GM21526 (cell line): ENCODE data around the gene GLP2R.
"Not testable (repeated sequence)": the region's sequence is repeated elsewhere in the genome, so short reads cannot be mapped to it uniquely, and the experiment has no call there.

Source experiments
- ATAC-seq: cut with Tn5 transposase; IDR thresholded peaks from one replicate; pipeline ENCODE4 v1.9.1; 2021; ENCODE audit warnings: moderate library complexity; ENCODE audit not compliant: unreplicated experiment, low FRiP score

The GLP2R gene

DNA sequence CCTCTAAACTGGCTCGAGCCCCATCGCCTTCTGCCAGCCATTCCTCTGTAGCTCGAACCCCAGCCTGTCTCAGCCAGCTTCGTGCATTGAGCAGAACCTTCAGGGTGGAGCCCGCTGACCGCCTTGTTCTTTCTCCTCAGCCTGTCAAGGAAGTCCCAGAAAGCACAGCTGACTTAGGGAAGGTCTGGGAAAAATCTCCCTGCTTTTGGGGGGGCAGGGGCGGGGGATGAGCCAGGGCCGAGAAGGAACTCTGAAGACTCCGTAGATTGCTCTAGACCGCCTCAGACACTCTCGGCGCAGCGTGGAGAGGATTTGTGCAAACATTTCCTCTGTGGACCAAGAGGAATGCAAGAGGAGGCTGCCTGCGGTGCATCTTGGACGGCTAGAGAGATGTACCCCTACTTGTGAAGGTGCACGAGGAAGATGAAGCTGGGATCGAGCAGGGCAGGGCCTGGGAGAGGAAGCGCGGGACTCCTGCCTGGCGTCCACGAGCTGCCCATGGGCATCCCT is at the start of gene GLP2R:
Gene GLP2R (plus strand): TSS at position 284 of the 510 bp plus-strand sequence. CDS start 140 bp downstream, at position 424.
- no peak for ATAC-seq

DNA sequence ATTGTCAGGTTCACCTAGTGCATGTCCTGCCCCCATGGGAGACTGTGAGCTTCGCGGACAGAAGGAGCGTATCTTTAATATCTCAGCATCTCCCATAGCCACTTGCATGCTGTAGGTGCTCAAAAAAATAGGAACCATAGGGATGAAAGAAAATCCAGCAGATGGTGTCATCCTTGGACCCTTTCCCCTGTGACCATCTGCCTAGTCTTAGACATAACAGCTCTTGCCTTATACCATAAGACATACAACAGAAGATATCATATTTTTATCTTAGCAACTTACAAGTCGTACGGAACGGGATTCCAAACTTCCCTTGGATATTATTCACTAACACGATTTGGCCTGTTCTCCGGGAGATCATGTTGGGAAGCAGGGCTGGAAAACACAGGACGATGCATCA is 48.8 kb upstream of the GLP2R start:
- ATAC-seq: no peak

DNA sequence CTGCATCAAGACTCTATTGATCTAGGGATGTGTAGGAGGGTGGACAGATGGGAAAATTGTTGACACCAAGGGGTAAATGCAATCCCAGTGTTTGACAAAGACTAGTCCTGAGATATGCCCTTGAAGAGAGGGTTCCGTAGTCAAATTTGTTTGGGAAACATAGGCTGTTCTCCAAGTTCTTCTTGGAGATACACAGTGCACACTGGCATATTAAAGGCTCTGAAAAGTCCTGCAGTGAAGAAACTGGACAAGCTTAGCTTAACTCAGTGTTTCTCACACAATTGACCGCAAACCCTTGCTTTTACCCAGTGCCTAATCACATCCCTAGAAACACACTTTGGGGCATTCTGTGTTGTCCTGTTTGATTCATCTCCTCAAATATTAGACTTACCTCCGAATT is 45.2 kb upstream of the GLP2R start:
- no peak for ATAC-seq

DNA sequence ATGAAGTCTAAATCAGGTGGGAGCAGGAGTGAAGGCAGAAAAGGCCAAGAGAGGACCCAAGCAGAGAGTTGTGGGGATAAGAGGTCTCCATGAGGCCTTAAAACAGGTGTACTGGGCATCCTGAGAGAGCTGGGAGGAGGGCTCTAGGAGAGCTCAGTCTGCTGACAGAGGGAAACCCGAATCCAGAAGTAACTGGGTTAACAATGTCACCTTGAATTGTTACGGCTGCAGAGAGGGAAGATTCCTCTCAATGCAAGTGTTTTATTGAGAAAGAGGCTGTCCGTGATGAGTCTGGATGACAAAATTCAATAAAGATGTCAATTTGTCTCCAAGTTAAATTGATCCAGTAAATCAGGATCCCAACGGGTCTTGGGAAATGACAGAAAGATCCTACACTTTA is 42.7 kb upstream of the GLP2R start:
- ATAC-seq: no peak

DNA sequence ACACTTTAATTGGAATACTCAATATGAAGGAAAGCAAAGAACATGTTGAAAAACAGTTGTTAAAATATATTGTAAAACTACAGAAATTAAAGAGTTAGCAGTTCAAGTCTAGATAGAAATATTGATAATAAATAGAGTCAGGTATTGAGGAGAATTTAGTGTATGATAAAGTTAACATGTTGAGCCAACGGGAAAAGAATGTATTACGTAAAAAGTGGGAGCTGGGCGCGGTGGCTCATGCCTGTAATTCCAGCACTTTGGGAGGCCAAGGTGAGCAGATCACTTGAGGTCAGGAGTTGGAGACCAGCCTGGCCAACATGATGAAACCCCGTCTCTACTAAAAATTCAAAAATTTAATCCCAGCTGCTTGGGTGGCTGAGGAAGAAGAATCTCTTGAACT is 42.3 kb upstream of the GLP2R start:
- ATAC-seq: not testable (repeated sequence)

DNA sequence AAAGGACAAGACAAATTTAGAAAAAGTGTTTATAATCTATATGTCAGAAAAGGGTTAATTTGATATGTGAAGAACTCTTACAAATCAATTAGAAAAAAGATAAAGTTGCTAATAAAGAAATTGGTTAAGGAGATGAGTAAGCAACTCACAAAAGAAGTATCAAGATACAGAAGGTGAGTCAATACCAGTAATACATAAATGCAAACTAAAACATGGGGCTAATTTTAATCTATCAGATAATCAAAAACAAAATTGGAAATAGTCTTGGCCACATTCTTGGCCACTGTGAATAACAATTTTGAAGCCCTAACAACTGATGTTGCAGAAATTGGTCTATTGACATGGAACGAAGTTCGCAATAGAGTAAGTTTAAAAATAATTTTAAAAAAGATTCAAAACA is 41.2 kb upstream of the GLP2R start:
- no peak for ATAC-seq

GRCh38 chr17:9788601-9789000 is 37.1 kb upstream of the GLP2R start:
- no peak for ATAC-seq

- ATAC-seq: no peak
These were observed 35.4 kb upstream of the GLP2R start for GRCh38 chr17:9790316-9790715.

GRCh38 chr17:9790889-9791876 is 34.5 kb upstream of the GLP2R start, which contains the start of gene DHRS7C:
TSS of gene DHRS7C (minus strand) at chr17:9791592. CDS start at chr17:9791284, 308 bp downstream.
- no peak for ATAC-seq

DNA sequence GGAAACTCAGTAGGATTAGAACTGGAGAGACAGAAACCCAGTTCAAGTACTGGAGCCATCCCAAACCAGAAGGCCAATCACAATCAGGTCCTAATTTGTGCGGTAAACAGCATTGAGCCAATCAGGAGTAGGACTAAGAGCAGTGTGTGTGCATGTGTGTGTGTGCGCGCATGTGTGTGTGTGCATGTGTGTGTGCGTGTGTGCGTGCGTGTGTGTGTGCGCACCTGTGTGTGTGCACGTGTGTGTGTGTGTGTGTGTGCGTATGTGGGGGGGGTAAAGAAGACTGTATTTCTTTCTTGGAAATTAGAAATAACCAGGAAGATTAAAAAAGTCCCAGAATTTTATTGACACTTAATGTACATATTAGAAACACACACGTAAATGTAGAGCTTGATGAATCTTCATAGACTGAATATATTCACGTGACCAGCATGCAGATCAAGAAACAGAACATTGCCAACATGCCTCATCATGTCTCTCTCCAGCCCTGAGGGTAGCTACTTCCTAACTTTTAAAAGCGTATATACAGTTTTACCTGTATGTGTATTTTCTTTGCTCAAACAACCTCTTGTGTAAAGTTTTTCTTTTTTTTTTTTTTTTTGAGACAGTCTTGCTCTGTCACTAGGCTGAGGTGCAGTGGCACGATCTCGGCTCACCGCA is 33.4 kb upstream of the GLP2R start:
- no peak for ATAC-seq

DNA sequence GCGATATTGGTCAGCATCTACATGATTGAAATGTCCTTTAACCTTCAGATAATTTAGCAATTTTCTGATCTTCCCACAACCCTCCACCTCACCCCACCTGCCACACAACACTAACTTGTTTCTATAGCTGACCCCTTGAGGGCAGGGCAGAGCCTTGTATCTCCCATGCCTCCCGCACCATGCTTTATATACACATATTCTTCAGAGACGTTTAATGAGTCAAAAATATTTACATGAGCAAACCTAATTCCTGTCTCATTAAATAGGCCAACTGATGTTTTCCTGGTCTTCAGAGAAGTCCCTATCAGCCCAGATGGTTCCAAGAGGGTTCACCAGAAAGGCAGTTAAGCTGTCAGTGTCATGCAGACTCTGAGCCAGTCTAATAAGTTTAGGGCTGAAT is 27.7 kb upstream of the GLP2R start:
- no peak for ATAC-seq

DNA sequence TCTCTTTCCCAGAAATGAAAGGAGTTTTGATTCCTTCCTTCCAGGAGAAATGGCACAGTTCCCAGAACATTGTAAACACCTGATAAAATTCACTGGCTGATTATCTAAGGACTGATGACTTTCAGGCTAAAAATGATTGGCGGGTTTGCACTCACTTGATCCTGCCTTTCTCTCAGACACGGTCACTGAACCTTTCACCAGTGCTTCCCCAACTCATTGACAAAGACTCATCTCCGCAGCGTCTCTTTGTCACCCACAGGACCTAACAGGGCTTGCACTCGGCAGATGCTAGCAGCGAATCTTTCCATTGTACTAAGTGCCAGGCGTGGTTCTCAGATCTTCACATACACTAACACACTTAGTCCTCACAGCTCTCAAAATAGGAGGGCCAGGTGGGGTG is 27.0 kb upstream of the GLP2R start:
- no peak for ATAC-seq

DNA sequence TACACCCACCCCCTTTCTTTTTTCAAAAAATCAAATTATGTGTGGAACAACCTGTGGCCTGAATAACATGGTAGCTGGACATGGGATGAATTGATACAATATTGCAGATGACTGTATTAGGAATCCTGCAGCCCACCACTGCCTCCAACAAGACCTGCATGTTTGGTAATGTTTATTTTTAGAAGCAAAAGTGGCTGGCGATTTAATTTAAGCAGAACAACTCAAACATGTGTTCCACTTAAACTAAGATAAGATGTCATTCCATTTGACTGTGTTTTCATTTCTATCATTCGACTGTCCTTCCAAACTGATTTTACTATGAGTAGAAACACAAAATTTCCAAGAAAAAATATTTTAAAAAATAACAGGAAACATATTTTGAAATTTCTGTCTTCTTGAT is 24.2 kb upstream of the GLP2R start:
- ATAC-seq: no peak

DNA sequence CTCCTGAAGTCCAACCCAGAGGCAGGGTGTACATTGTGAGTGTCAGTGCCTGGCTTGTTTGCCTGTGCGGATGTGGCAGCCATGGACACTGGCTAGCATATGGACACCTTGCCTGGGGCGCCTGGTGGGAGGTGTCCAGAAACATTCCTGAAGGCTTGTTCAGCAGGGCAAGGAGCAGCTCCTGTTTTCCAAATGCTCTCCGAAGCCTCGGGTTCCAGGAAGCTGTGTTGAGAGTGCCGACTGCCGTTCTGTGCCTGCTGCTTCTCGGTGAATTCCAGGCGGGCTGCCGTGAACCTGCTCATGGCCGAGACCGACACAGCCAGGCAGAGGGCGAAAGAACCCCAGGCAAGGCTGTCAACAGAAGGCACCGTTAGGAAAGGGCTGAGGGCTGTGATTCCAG is 23.4 kb upstream of the GLP2R start:
- ATAC-seq: no peak

DNA sequence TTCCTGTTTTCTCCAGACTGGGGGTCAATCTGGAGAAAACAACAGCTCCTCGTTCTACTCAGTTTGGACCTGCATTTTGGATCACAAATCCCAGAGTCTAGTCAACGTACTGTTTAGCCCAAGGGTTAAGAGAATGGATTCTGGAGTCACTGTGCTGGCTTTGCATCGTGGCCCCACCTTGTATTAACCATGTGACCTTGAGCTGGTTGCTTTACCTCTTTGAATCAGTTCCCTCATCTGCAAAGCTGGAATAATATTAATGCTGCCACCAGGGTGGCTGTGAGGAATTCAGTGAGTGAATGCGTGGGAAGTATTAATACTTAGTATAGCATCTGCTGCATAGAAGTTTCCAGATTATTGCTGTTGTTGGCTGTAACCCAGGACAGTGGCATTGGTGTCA is 23.0 kb upstream of the GLP2R start:
- no peak for ATAC-seq

GRCh38 chr17:9805769-9806168 is 20.0 kb upstream of the GLP2R start:
- no peak for ATAC-seq

- ATAC-seq: no peak
These were observed 19.0 kb upstream of the GLP2R start for GRCh38 chr17:9806699-9807098.

- ATAC-seq: no peak
These were observed 16.3 kb upstream of the GLP2R start for GRCh38 chr17:9809409-9809808.

GRCh38 chr17:9810100-9810949 is 15.4 kb upstream of the GLP2R start:
- ATAC-seq: no peak

- ATAC-seq: no peak
These were observed 14.6 kb upstream of the GLP2R start for GRCh38 chr17:9811086-9811485.

DNA sequence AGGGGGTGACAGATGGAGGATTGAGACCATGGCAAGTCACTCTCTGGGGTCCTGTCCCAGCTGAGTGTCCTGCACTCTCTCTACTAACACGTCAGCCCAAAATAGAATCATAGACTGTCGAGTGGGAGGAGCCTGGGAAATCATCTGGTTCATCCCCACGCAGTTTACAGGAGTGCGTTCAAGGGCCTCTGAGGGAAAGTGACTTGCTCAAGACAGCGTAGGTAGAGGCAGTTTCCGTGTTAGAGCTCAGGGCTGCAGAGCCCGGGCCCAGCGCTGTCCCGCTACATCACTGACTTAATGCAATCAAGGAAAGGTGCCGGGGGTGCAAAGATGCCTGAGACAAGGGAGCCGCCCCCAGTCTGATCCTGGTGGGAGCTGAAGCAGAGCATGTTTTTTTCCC is 14.2 kb upstream of the GLP2R start:
- no peak for ATAC-seq
